GM23338 (cell line): ENCODE data around the gene FGF9. TPM values are rescaled to one million over a fixed set of nuclear protein-coding genes. Genes with fewer than 3 reads are reported as not detected.

Experiments
- ATAC-seq: fragments of 200-7000 bp; cut with Tn5 transposase; 3 replicates; pipeline ENCODE4 v1.9.1; 2020
- DNase-seq: peaks from one replicate; pipeline ENCODE4 v3.0.0-alpha.2; 2015; ENCODE audit warnings: low spot score
- H2AFZ ChIP-seq: fragments of 200-600 bp; sonication (generic); 2 replicates; pipeline ENCODE4 v1.8.0; 2016; ENCODE audit warnings: antibody characterized with exemption, mild to moderate bottlenecking, moderate library complexity
- H3F3A ChIP-seq: fragments of 200-600 bp; sonication (generic); replicated peaks from 2 replicates; pipeline ENCODE4 v1.8.0; 2017; ENCODE audit warnings: antibody characterized with exemption, mixed run types, low read depth
- H3K27ac ChIP-seq: fragments of 200-600 bp; sonication (generic); 2 replicates; pipeline ENCODE4 v1.6.1; 2016; ENCODE audit warnings: low read depth
- H3K27me3 ChIP-seq: fragments of 200-600 bp; sonication (generic); 2 replicates; pipeline ENCODE4 v1.8.0; 2016; ENCODE audit warnings: mild to moderate bottlenecking, mixed run types, moderate library complexity; ENCODE audit not compliant: insufficient read depth
- H3K36me3 ChIP-seq: fragments of 200-600 bp; sonication (generic); 2 replicates; pipeline ENCODE4 v1.8.0; 2016; ENCODE audit warnings: mild to moderate bottlenecking; ENCODE audit not compliant: insufficient read depth
- H3K4me1 ChIP-seq: fragments of 200-600 bp; sonication (generic); 2 replicates; pipeline ENCODE4 v1.8.0; 2016; ENCODE audit warnings: mild to moderate bottlenecking, moderate library complexity; ENCODE audit not compliant: insufficient read depth
- H3K4me2 ChIP-seq: fragments of 200-600 bp; sonication (generic); 2 replicates; pipeline ENCODE4 v1.7.1; 2017; ENCODE audit warnings: mixed run types
- H3K4me3 ChIP-seq: fragments of 200-600 bp; sonication (generic); 2 replicates; pipeline ENCODE4 v1.6.1; 2016; ENCODE audit warnings: mixed run types
- H3K79me2 ChIP-seq: fragments of 200-600 bp; sonication (generic); replicated peaks from 2 replicates; pipeline ENCODE4 v1.8.0; 2017; ENCODE audit warnings: mild to moderate bottlenecking; ENCODE audit not compliant: insufficient read depth
- H3K9me2 ChIP-seq: fragments of 200-600 bp; sonication (generic); 2 replicates; pipeline ENCODE4 v1.8.0; 2017; ENCODE audit not compliant: insufficient read depth
- H4K20me1 ChIP-seq: fragments of 200-600 bp; sonication (generic); replicated peaks from 2 replicates; pipeline ENCODE4 v1.8.0; 2017; ENCODE audit warnings: mild to moderate bottlenecking; ENCODE audit not compliant: insufficient read depth
- H3K27ac Mint-ChIP-seq: 2 replicates; pipeline ENCODE4 v1.8.0; 2020; ENCODE audit warnings: inconsistent platforms, mild to moderate bottlenecking, moderate library complexity, mixed read lengths
- H3K27me3 Mint-ChIP-seq: 3 replicates; pipeline ENCODE4 v1.8.0; 2022; ENCODE audit warnings: low read depth, mild to moderate bottlenecking, moderate library complexity, mixed read lengths, inconsistent platforms; ENCODE audit not compliant: insufficient read depth, poor library complexity
- H3K36me3 Mint-ChIP-seq: 3 replicates; pipeline ENCODE4 v1.8.0; 2021; ENCODE audit warnings: low read depth, mild to moderate bottlenecking, inconsistent platforms, moderate library complexity, mixed read lengths
- H3K4me1 Mint-ChIP-seq: 3 replicates; pipeline ENCODE4 v1.8.0; 2020; ENCODE audit warnings: mild to moderate bottlenecking, inconsistent platforms, mixed read lengths
- H3K4me3 Mint-ChIP-seq: 3 replicates; pipeline ENCODE4 v1.8.0; 2021; ENCODE audit warnings: moderate library complexity, mild to moderate bottlenecking, inconsistent platforms, mixed read lengths
- H3K9me3 Mint-ChIP-seq: 3 replicates; pipeline ENCODE4 v1.8.0; 2020; ENCODE audit warnings: moderate library complexity, mild to moderate bottlenecking, inconsistent platforms, mixed read lengths
- CREB1 ChIP-seq: fragments of 250-450 bp; sonication (Bioruptor Pico); IDR thresholded peaks from 2 replicates; pipeline ENCODE4 v1.5.0; 2020; ENCODE audit warnings: low read depth, mild to moderate bottlenecking, moderate library complexity
- EZH2 ChIP-seq: fragments of 200-600 bp; sonication (generic); IDR thresholded peaks from one replicate; pipeline ENCODE4 v1.8.0; 2017; ENCODE audit warnings: antibody characterized with exemption, mild to moderate bottlenecking, low read depth; ENCODE audit not compliant: unreplicated experiment
- EZH2phosphoT487 ChIP-seq: fragments of 200-600 bp; sonication (generic); IDR thresholded peaks from one replicate; pipeline ENCODE4 v1.8.1; 2018; ENCODE audit warnings: antibody characterized with exemption; ENCODE audit not compliant: unreplicated experiment
- JUNB ChIP-seq: IDR thresholded peaks from one replicate; pipeline ENCODE4 v1.6.1; 2016; ENCODE audit warnings: antibody characterized with exemption; ENCODE audit not compliant: unreplicated experiment
- NANOG ChIP-seq: IDR thresholded peaks from 2 replicates; pipeline ENCODE4 v1.6.1; 2016; ENCODE audit warnings: antibody characterized with exemption, borderline replicate concordance
- POLR2AphosphoS5 ChIP-seq: IDR thresholded peaks from 2 replicates; pipeline ENCODE4 v1.6.1; 2016; ENCODE audit warnings: antibody characterized with exemption, low read depth
- STAT1 ChIP-seq: IDR thresholded peaks from one replicate; pipeline ENCODE4 v1.6.1; 2016; ENCODE audit warnings: antibody characterized with exemption; ENCODE audit not compliant: unreplicated experiment
- ZNF114 ChIP-seq: fragments of 250-450 bp; sonication (Bioruptor Pico); IDR thresholded peaks from 2 replicates; pipeline ENCODE4 v1.5.0; 2020; ENCODE audit warnings: mild to moderate bottlenecking, moderate library complexity
- ZNF331 ChIP-seq: fragments of 250-450 bp; sonication (Bioruptor Pico); IDR thresholded peaks from 2 replicates; pipeline ENCODE4 v1.5.0; 2020; ENCODE audit warnings: low read depth, mild to moderate bottlenecking, moderate library complexity
- polyA plus RNA-seq: library from polyadenylated mRNA; unstranded; fragments of >200 nt; fragmentation: Nextera tagmentation; extraction: Ambion mirVana; gene quantifications from 2 replicates; pipeline ENCODE4 v1.2.1, GENCODE V29; 2016
- total RNA-seq: library from RNA; depleted of rRNA; stranded (reverse); fragments of >200 nt; shearing (Covaris generic); gene quantifications from 2 replicates; pipeline ENCODE4 v1.2.3, GENCODE V29; 2014
- TF ChIP-seq, protein P1 (sequence below): IDR thresholded peaks from one replicate; pipeline ENCODE4 v1.6.1; 2018; ENCODE audit warnings: antibody characterized with exemption; ENCODE audit not compliant: unreplicated experiment
- TF ChIP-seq, protein P2 (sequence below): IDR thresholded peaks from 2 replicates; pipeline ENCODE4 v1.6.1; 2016; ENCODE audit warnings: antibody characterized with exemption
- TF ChIP-seq, protein P3 (sequence below): fragments of 250-450 bp; sonication (Bioruptor Pico); IDR thresholded peaks from 2 replicates; pipeline ENCODE4 v1.5.0; 2020; ENCODE audit warnings: mild to moderate bottlenecking, moderate library complexity
- TF ChIP-seq, protein P4 (sequence below), 2 experiments: fragments of 200-600 bp in 1 of 2; sonication (generic) in 1 of 2; conservative IDR thresholded peaks; 2 replicates each; pipeline versions ENCODE4 v1.5.1 to v1.6.1; 2016 to 2017; ENCODE audit warnings: antibody characterized with exemption in 2 of 2, low read depth in 2 of 2, mild to moderate bottlenecking in 2 of 2, moderate library complexity in 1 of 2

Gene FGF9
- total and polyA plus RNA-seq, 2 experiments from 2014 or later: 0.27 TPM; not detected in 1

DNA sequence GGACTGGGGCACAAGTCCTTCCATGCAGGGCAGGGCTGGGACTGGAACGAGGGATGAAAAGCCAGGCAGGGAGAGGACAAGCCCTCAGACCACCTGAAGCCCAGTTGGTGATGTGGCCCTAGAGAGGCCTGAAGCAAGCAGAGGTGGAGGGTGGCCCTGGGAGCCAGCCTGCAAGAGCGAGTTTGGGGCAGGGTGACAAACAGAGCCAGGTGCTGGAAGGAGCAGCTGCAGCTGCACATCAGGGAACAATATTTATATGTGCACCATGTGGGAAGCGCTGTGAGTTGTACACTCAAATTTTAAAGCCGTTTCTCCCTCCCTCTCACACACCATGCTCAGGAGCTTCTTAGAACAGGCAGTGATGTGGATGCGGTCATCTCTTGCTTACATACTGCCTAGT is 67.8 kb downstream of the FGF9 start:
- Histone ChIP-seq H3F3A (no peaks in the 10 kb centered on the region), H3K79me2 (no peaks in the 10 kb centered on the region), H3K27me3 (no peaks in the 10 kb centered on the region), H3K27ac (no peak overlapping the region), H2AFZ (peak overlapping the region; percentile 23; the same call in 1 of the 2 replicates), H3K36me3 (no peaks in the 10 kb centered on the region), H3K4me3 (no peak overlapping the region), H3K9me2 (no peaks in the 10 kb centered on the region), H4K20me1 (no peaks in the 10 kb centered on the region), H3K4me1 (peaks cover 8% of the 10 kb centered on the region; the same call in 1 of the 2 replicates), H3K4me2 (no peak overlapping the region)
- DNase-seq (no peak), ATAC-seq (no peak)
- H3K4me1 Mint-ChIP-seq: peaks cover 4% of the 10 kb centered on the region
- no peaks in the 10 kb centered on the region for H3K27me3 Mint-ChIP-seq
- no peaks in the 10 kb centered on the region for H3K9me3 Mint-ChIP-seq
- H3K4me3 Mint-ChIP-seq: no peak overlapping the region
- H3K36me3 Mint-ChIP-seq: no peaks in the 10 kb centered on the region
- no peak overlapping the region for H3K27ac Mint-ChIP-seq
- TF ChIP-seq CREB1 (CRISPR knock-in tag) (no peak), NANOG (no peak), EZH2 (no peak), ZNF331 (CRISPR knock-in tag) (no peak), ZNF114 (no peak), STAT1 (no peak), EZH2phosphoT487 (no peak), JUNB (no peak), POLR2AphosphoS5 (no peak)
- TF ChIP-seq, protein P1, sequence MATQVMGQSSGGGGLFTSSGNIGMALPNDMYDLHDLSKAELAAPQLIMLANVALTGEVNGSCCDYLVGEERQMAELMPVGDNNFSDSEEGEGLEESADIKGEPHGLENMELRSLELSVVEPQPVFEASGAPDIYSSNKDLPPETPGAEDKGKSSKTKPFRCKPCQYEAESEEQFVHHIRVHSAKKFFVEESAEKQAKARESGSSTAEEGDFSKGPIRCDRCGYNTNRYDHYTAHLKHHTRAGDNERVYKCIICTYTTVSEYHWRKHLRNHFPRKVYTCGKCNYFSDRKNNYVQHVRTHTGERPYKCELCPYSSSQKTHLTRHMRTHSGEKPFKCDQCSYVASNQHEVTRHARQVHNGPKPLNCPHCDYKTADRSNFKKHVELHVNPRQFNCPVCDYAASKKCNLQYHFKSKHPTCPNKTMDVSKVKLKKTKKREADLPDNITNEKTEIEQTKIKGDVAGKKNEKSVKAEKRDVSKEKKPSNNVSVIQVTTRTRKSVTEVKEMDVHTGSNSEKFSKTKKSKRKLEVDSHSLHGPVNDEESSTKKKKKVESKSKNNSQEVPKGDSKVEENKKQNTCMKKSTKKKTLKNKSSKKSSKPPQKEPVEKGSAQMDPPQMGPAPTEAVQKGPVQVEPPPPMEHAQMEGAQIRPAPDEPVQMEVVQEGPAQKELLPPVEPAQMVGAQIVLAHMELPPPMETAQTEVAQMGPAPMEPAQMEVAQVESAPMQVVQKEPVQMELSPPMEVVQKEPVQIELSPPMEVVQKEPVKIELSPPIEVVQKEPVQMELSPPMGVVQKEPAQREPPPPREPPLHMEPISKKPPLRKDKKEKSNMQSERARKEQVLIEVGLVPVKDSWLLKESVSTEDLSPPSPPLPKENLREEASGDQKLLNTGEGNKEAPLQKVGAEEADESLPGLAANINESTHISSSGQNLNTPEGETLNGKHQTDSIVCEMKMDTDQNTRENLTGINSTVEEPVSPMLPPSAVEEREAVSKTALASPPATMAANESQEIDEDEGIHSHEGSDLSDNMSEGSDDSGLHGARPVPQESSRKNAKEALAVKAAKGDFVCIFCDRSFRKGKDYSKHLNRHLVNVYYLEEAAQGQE: no peak
- TF ChIP-seq, protein P2, sequence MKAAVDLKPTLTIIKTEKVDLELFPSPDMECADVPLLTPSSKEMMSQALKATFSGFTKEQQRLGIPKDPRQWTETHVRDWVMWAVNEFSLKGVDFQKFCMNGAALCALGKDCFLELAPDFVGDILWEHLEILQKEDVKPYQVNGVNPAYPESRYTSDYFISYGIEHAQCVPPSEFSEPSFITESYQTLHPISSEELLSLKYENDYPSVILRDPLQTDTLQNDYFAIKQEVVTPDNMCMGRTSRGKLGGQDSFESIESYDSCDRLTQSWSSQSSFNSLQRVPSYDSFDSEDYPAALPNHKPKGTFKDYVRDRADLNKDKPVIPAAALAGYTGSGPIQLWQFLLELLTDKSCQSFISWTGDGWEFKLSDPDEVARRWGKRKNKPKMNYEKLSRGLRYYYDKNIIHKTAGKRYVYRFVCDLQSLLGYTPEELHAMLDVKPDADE: no peak
- TF ChIP-seq, protein P3, sequence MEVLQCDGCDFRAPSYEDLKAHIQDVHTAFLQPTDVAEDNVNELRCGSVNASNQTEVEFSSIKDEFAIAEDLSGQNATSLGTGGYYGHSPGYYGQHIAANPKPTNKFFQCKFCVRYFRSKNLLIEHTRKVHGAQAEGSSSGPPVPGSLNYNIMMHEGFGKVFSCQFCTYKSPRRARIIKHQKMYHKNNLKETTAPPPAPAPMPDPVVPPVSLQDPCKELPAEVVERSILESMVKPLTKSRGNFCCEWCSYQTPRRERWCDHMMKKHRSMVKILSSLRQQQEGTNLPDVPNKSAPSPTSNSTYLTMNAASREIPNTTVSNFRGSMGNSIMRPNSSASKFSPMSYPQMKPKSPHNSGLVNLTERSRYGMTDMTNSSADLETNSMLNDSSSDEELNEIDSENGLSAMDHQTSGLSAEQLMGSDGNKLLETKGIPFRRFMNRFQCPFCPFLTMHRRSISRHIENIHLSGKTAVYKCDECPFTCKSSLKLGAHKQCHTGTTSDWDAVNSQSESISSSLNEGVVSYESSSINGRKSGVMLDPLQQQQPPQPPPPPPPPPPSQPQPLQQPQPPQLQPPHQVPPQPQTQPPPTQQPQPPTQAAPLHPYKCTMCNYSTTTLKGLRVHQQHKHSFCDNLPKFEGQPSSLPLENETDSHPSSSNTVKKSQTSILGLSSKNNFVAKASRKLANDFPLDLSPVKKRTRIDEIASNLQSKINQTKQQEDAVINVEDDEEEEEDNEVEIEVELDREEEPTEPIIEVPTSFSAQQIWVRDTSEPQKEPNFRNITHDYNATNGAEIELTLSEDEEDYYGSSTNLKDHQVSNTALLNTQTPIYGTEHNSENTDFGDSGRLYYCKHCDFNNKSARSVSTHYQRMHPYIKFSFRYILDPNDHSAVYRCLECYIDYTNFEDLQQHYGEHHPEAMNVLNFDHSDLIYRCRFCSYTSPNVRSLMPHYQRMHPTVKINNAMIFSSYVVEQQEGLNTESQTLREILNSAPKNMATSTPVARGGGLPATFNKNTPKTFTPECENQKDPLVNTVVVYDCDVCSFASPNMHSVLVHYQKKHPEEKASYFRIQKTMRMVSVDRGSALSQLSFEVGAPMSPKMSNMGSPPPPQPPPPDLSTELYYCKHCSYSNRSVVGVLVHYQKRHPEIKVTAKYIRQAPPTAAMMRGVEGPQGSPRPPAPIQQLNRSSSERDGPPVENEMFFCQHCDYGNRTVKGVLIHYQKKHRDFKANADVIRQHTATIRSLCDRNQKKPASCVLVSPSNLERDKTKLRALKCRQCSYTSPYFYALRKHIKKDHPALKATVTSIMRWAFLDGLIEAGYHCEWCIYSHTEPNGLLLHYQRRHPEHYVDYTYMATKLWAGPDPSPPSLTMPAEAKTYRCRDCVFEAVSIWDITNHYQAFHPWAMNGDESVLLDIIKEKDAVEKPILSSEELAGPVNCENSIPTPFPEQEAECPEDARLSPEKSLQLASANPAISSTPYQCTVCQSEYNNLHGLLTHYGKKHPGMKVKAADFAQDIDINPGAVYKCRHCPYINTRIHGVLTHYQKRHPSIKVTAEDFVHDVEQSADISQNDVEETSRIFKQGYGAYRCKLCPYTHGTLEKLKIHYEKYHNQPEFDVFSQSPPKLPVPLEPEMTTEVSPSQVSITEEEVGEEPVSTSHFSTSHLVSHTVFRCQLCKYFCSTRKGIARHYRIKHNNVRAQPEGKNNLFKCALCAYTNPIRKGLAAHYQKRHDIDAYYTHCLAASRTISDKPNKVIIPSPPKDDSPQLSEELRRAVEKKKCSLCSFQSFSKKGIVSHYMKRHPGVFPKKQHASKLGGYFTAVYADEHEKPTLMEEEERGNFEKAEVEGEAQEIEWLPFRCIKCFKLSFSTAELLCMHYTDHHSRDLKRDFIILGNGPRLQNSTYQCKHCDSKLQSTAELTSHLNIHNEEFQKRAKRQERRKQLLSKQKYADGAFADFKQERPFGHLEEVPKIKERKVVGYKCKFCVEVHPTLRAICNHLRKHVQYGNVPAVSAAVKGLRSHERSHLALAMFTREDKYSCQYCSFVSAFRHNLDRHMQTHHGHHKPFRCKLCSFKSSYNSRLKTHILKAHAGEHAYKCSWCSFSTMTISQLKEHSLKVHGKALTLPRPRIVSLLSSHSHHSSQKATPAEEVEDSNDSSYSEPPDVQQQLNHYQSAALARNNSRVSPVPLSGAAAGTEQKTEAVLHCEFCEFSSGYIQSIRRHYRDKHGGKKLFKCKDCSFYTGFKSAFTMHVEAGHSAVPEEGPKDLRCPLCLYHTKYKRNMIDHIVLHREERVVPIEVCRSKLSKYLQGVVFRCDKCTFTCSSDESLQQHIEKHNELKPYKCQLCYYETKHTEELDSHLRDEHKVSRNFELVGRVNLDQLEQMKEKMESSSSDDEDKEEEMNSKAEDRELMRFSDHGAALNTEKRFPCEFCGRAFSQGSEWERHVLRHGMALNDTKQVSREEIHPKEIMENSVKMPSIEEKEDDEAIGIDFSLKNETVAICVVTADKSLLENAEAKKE (CRISPR knock-in tag): no peak
- TF ChIP-seq, protein P4, sequence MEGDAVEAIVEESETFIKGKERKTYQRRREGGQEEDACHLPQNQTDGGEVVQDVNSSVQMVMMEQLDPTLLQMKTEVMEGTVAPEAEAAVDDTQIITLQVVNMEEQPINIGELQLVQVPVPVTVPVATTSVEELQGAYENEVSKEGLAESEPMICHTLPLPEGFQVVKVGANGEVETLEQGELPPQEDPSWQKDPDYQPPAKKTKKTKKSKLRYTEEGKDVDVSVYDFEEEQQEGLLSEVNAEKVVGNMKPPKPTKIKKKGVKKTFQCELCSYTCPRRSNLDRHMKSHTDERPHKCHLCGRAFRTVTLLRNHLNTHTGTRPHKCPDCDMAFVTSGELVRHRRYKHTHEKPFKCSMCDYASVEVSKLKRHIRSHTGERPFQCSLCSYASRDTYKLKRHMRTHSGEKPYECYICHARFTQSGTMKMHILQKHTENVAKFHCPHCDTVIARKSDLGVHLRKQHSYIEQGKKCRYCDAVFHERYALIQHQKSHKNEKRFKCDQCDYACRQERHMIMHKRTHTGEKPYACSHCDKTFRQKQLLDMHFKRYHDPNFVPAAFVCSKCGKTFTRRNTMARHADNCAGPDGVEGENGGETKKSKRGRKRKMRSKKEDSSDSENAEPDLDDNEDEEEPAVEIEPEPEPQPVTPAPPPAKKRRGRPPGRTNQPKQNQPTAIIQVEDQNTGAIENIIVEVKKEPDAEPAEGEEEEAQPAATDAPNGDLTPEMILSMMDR (conservative IDR thresholded peaks at IDR 0.05; ENCODE audit: low read depth in 2 of 2): no peak
